HepG2 (cell line): ENCODE data around the gene CASKIN1. TPM values are rescaled to one million over a fixed set of nuclear protein-coding genes. Genes with fewer than 3 reads are reported as not detected.

Experiments used
- BORCS8-MEF2B ChIP-seq: sonication (generic); formaldehyde crosslinking; IDR thresholded peaks from 2 replicates; pipeline ENCODE4 v1.8.0; 2022; ENCODE audit warnings: mild to moderate bottlenecking, missing genetic modification reagents
- CREB1 ChIP-seq, 2 experiments: fragments of 450-650 bp in 1 of 2; IDR thresholded peaks; 2 replicates each; pipeline ENCODE4 v1.6.1; 2016 to 2017; ENCODE audit warnings: control low read depth in 1 of 2, mild to moderate bottlenecking in 1 of 2, missing compliant biosample characterization in 1 of 2, missing genetic modification characterization in 1 of 2
- GPBP1L1 ChIP-seq: sonication (generic); formaldehyde crosslinking; IDR thresholded peaks from 2 replicates; pipeline ENCODE4 v1.5.0; 2020; ENCODE audit warnings: mild to moderate bottlenecking, missing genetic modification reagents
- NFRKB ChIP-seq: fragments of 450-650 bp; IDR thresholded peaks from 2 replicates; pipeline ENCODE4 v1.6.1; 2017
- ZC3H13 ChIP-seq: sonication (generic); formaldehyde crosslinking; IDR thresholded peaks from 2 replicates; pipeline ENCODE4 v1.8.1; 2023; ENCODE audit warnings: mild to moderate bottlenecking, missing genetic modification reagents, moderate library complexity
- ZHX2 ChIP-seq, 2 experiments: sonication (generic) in 1 of 2; formaldehyde crosslinking in 1 of 2; IDR thresholded peaks; 2 replicates each; pipeline versions ENCODE4 v1.6.1 to v1.9.0; 2014 to 2022; ENCODE audit warnings: antibody characterized with exemption in 1 of 2, borderline replicate concordance in 1 of 2, inconsistent platforms in 1 of 2, low read depth in 1 of 2, missing genetic modification reagents in 1 of 2
- ZNF318 ChIP-seq: sonication (generic); formaldehyde crosslinking; IDR thresholded peaks from 2 replicates; pipeline ENCODE4 v1.4.0; 2020; ENCODE audit warnings: mild to moderate bottlenecking, missing genetic modification reagents
- ZNF850 ChIP-seq: sonication (generic); formaldehyde crosslinking; conservative IDR thresholded peaks from 2 replicates; pipeline ENCODE4 v1.9.0; 2021; ENCODE audit warnings: mild to moderate bottlenecking, missing genetic modification reagents
- polyA plus RNA-seq, 8 experiments: library from polyadenylated mRNA; depleted of rRNA in 3 of 8; stranded (reverse) in 7 of 8; unstranded in 1 of 8; fragments of >200 nt; fragmentation: Illumina TruSeq in 4 of 8; extraction: Trizol in 4 of 8; gene quantifications; 2 replicates each; pipeline versions ENCODE4 v1.2.1 to v1.2.3, GENCODE V29; 2011 to 2016; ENCODE audit warnings: low read depth in 4 of 8, missing spikeins in 1 of 8, mixed read lengths in 1 of 8; ENCODE audit not compliant: insufficient read depth in 1 of 8
- total RNA-seq, 5 experiments: library from RNA; depleted of rRNA; stranded (reverse); fragments of >200 nt; fragmentation: Illumina TruSeq; extraction: Trizol; gene quantifications; 2 replicates each; pipeline ENCODE4 v1.2.3, GENCODE V29; 2016; ENCODE audit warnings: low read depth in 1 of 5

The CASKIN1 gene
- total and polyA plus RNA-seq, 2 of the 13 experiments (the other 11 are each of a cell fraction or from before 2014, with no cell fraction given) = 1.2 to 2.2 TPM

GRCh38 chr16:2205104-2205966, 8.9 kb upstream of the CASKIN1 start, which contains the start of gene MLST8 (continued):
- TF ChIP-seq CREB1 (IDR thresholded peaks at IDR 0.05) (0 out of 2 replicates have a peak, but pooled peaks have one; percentile 29), CREB1 (CRISPR knock-in tag; IDR thresholded peaks at IDR 0.05) (no peak), BORCS8-MEF2B (CRISPR knock-in tag) (no peak), ZHX2 (IDR thresholded peaks at IDR 0.05; ENCODE audit: low read depth) (peak; percentile 70), ZHX2 (CRISPR knock-in tag; IDR thresholded peaks at IDR 0.05; ENCODE audit: borderline replicate concordance) (no peak; the same call in 1 of the 2 replicates), ZC3H13 (CRISPR knock-in tag) (peak; percentile 60; the same call in 1 of the 2 replicates), ZNF318 (CRISPR knock-in tag) (no peak), NFRKB (no peak), GPBP1L1 (CRISPR knock-in tag) (no peak), ZNF850 (CRISPR knock-in tag) (no peak; the same call in 1 of the 2 replicates)
